ENCODE data around the gene DNAJB6.

GRCh38 chr7:157436763-157437480, 100.1 kb downstream of the DNAJB6 start:
- TF ChIP-seq CREB1 (IDR thresholded peaks at IDR 0.05; ENCODE audit: low read depth): no peak
- TF ChIP-seq YY1 (IDR thresholded peaks at IDR 0.05; ENCODE audit: low read depth): no peak
- no peak for TF ChIP-seq CEBPB (IDR thresholded peaks at IDR 0.05)
- TF ChIP-seq EP300 (IDR thresholded peaks at IDR 0.05; ENCODE audit: borderline replicate concordance): no peak
- TF ChIP-seq USF1 (IDR thresholded peaks at IDR 0.05): no peak
- no peak for TF ChIP-seq RAD21 (IDR thresholded peaks at IDR 0.05; ENCODE audit: low read depth)
- no peak for TF ChIP-seq TAF1 (IDR thresholded peaks at IDR 0.05; ENCODE audit: low read depth)
- no peak for TF ChIP-seq TCF12 (IDR thresholded peaks at IDR 0.05; ENCODE audit: low read depth)
- no peak for TF ChIP-seq REST (IDR thresholded peaks at IDR 0.05; ENCODE audit: low read depth)
- no peak for TF ChIP-seq MAX (IDR thresholded peaks at IDR 0.05)
